PC-9 (cell line): ENCODE results near the gene LRRC70. TPM values are rescaled to one million over a fixed set of nuclear protein-coding genes. Genes with fewer than 3 reads are reported as not detected.

ENCODE experiments used
- BruUV-seq: library from RNA; stranded (reverse); fragments of 400-500 nt; replicated peaks from 2 replicates; lab custom pipeline; 2021; lab: Mats Ljungman, UMichigan
- CTCF ChIA-PET: fragments of 300-600 bp; sonication (Branson Sonifier 250); formaldehyde crosslinking; loops from one replicate; lab custom pipeline; 2022; ENCODE audit warnings: antibody characterized with exemption; lab: Charles Lee
- POLR2A ChIA-PET: fragments of 300-600 bp; sonication (Branson Sonifier 250); formaldehyde crosslinking; loops from one replicate; lab custom pipeline; 2022; ENCODE audit warnings: antibody characterized with exemption; ENCODE audit not compliant: unreplicated experiment; lab: Charles Lee
- DNase-seq, 2 experiments: peaks; one replicate each; pipeline versions ENCODE4 v3.0.0 to v3.0.0-alpha.2; 2015 to 2022; ENCODE audit warnings: mixed read lengths in 1 of 2
- H2AFZ ChIP-seq: fragments of 200-600 bp; sonication (generic); 2 replicates; pipeline ENCODE4 v1.8.1; 2017; ENCODE audit warnings: antibody characterized with exemption
- H3F3A ChIP-seq: fragments of 200-600 bp; sonication (generic); 2 replicates; pipeline ENCODE4 v1.8.1; 2017; ENCODE audit warnings: antibody characterized with exemption, mild to moderate bottlenecking, low read depth; ENCODE audit not compliant: insufficient read depth
- H3K27ac ChIP-seq: fragments of 200-600 bp; sonication (generic); 2 replicates; pipeline ENCODE4 v1.6.1; 2016; ENCODE audit warnings: mixed run types
- H3K27me3 ChIP-seq: fragments of 200-600 bp; sonication (generic); 2 replicates; pipeline ENCODE4 v1.6.1; 2016; ENCODE audit warnings: low read depth, mixed run types; ENCODE audit not compliant: insufficient read depth
- H3K36me3 ChIP-seq: fragments of 200-600 bp; sonication (generic); 2 replicates; pipeline ENCODE4 v1.6.1; 2016; ENCODE audit warnings: low read depth, mixed run types
- H3K4me1 ChIP-seq: fragments of 200-600 bp; sonication (generic); replicated peaks from 2 replicates; pipeline ENCODE4 v1.6.1; 2016; ENCODE audit warnings: mixed run types; ENCODE audit not compliant: insufficient read depth
- H3K4me2 ChIP-seq: fragments of 200-600 bp; sonication (generic); 2 replicates; pipeline ENCODE4 v1.6.1; 2017; ENCODE audit warnings: mixed run types
- H3K4me3 ChIP-seq: fragments of 200-600 bp; sonication (generic); 2 replicates; pipeline ENCODE4 v1.6.1; 2016; ENCODE audit warnings: mixed run types
- H3K79me2 ChIP-seq: fragments of 200-600 bp; sonication (generic); 2 replicates; pipeline ENCODE4 v1.6.1; 2017; ENCODE audit warnings: low read depth, mixed run types
- H3K9me2 ChIP-seq: fragments of 200-600 bp; sonication (generic); 2 replicates; pipeline ENCODE4 v1.8.1; 2017; ENCODE audit warnings: mild to moderate bottlenecking; ENCODE audit not compliant: insufficient read depth
- H3K9me3 ChIP-seq: fragments of 200-600 bp; sonication (generic); 2 replicates; pipeline ENCODE4 v1.8.1; 2016; ENCODE audit warnings: low read depth; ENCODE audit not compliant: insufficient read depth
- H4K20me1 ChIP-seq: fragments of 200-600 bp; sonication (generic); 2 replicates; pipeline ENCODE4 v1.8.1; 2017; ENCODE audit not compliant: insufficient read depth
- EZH2 ChIP-seq: fragments of 200-600 bp; sonication (generic); IDR thresholded peaks from 2 replicates; pipeline ENCODE4 v1.8.0; 2017; ENCODE audit warnings: antibody characterized with exemption, low read depth
- intact Hi-C: fragments of 100-400 bp; cut with micrococcal nuclease; formaldehyde crosslinking; loops from one replicate; pipeline ENCODE4 v1.10.0; 2022; ENCODE audit not compliant: unreplicated experiment
- total RNA-seq: library from RNA; stranded (reverse); gene quantifications from 2 replicates; pipeline ENCODE4 v1.2.3, GENCODE V29; 2021
- TF ChIP-seq, protein P1 (sequence below): fragments of 200-600 bp; sonication (generic); conservative IDR thresholded peaks from 2 replicates; pipeline ENCODE4 v1.6.1; 2017; ENCODE audit warnings: mixed run types, antibody characterized with exemption, mild to moderate bottlenecking, moderate library complexity

The LRRC70 gene
- total RNA-seq, 1 experiment from 2014 or later, result 1.1 TPM

DNA sequence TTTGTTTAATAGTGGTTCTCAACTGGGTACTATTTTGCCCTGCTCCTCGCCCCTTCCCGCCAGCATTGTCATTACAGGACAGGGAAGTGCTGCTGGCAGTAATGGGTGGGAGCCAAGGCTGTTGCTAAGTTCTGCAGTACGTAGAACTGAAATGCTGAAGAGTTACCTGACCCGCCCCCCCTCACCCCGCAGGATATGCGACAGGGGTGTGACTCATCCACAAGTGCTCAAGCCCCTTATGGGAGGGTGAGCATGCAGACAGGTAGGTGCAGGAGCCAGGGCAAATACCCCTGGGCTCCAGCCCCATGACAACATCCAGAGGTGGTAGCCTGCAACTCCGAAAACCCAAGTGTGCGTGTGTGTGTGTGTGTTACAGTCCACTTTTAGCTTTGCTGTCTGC lies 35.7 kb downstream of the LRRC70 start:
- Histone ChIP-seq H3K79me2 (no peaks in the 10 kb centered on the region), H3K4me3 (no peak overlapping the region), H3F3A (no peaks in the 10 kb centered on the region), H3K27me3 (no peaks in the 10 kb centered on the region), H4K20me1 (no peaks in the 10 kb centered on the region), H3K36me3 (no peaks in the 10 kb centered on the region), H2AFZ (no peak overlapping the region), H3K4me2 (no peak overlapping the region), H3K9me2 (no peaks in the 10 kb centered on the region), H3K27ac (no peak overlapping the region), H3K4me1 (no peaks in the 10 kb centered on the region), H3K9me3 (no peaks in the 10 kb centered on the region)
- no peak for TF ChIP-seq EZH2
- TF ChIP-seq, protein P1, sequence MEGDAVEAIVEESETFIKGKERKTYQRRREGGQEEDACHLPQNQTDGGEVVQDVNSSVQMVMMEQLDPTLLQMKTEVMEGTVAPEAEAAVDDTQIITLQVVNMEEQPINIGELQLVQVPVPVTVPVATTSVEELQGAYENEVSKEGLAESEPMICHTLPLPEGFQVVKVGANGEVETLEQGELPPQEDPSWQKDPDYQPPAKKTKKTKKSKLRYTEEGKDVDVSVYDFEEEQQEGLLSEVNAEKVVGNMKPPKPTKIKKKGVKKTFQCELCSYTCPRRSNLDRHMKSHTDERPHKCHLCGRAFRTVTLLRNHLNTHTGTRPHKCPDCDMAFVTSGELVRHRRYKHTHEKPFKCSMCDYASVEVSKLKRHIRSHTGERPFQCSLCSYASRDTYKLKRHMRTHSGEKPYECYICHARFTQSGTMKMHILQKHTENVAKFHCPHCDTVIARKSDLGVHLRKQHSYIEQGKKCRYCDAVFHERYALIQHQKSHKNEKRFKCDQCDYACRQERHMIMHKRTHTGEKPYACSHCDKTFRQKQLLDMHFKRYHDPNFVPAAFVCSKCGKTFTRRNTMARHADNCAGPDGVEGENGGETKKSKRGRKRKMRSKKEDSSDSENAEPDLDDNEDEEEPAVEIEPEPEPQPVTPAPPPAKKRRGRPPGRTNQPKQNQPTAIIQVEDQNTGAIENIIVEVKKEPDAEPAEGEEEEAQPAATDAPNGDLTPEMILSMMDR, result no peak
- DNase-seq, result no peak
- POLR2A ChIA-PET, result no interaction called here
- CTCF ChIA-PET, result no interaction called here
- intact Hi-C loops, result no loop called here
- BruUV-seq, result no TSS peak

DNA sequence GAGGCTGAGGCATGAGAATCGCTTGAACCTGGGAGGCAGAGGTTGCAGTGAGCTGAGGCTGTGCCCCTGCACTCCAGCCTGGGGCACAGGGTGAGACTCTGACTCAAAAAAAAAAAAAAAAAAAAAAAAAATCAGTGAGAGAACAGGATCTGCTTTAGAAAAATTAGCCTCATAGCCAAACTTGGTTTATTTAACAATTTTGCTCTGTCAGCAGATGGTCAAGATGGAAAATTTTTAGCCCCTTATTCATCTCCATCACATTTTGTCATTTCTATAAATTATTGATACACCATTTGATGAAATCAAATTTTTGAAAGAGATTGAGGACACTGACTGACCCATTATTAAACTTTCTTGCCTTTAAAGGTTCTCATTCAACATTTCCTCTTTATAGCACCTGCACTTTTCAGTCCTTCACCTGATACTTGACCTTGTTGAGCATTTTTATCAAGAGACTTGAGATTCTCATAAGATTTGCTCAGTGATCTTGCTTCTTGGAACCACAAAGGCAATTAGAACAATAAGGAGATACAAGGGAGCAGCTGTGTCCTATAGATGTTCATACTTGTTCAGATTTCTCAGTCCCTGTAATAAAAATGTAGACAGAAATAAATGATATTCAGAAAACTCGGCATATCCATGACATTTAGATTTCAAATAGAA lies 38.1 kb downstream of the LRRC70 start:
- Histone ChIP-seq H3K4me3 (no peak overlapping the region), H3F3A (no peaks in the 10 kb centered on the region), H4K20me1 (no peaks in the 10 kb centered on the region), H3K9me3 (no peaks in the 10 kb centered on the region), H3K27me3 (no peaks in the 10 kb centered on the region), H3K4me2 (no peak overlapping the region), H3K4me1 (no peaks in the 10 kb centered on the region), H3K9me2 (no peaks in the 10 kb centered on the region), H2AFZ (no peak overlapping the region), H3K27ac (no peak overlapping the region), H3K79me2 (no peaks in the 10 kb centered on the region), H3K36me3 (no peaks in the 10 kb centered on the region)
- no TSS peak for BruUV-seq
- DNase-seq, result no peak
- CTCF ChIA-PET, result no interaction called here
- TF ChIP-seq, protein P1, result no peak
- no peak for TF ChIP-seq EZH2
- POLR2A ChIA-PET, result no interaction called here
- intact Hi-C loops, result no loop called here

DNA sequence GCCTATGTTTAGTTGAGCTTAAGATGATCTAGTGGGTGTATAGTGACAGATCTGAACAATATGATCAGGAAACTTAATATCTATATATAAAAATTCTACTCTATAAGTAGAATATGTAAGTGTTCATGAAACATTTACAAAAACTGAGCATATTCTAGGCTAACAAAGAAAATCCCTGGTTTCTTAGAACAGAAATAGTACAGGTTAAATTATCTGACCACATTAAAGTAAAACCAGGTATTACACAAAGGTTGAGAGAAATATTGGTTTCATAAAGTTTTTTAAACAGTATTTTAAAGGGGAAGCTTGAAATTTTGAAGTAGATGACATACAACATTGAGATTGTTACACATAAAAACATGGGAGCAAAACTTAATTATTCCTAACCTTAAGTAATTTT lies 39.3 kb downstream of the LRRC70 start:
- Histone ChIP-seq H3K27me3 (no peaks in the 10 kb centered on the region), H4K20me1 (no peaks in the 10 kb centered on the region), H3K27ac (no peak overlapping the region), H3K79me2 (no peaks in the 10 kb centered on the region), H3K9me3 (no peaks in the 10 kb centered on the region), H3K9me2 (no peaks in the 10 kb centered on the region), H3K4me1 (no peaks in the 10 kb centered on the region), H3K4me3 (no peak overlapping the region), H2AFZ (no peak overlapping the region), H3F3A (no peaks in the 10 kb centered on the region), H3K4me2 (no peak overlapping the region), H3K36me3 (no peaks in the 10 kb centered on the region)
- intact Hi-C loops, result no loop called here
- DNase-seq, result no peak
- POLR2A ChIA-PET, result no interaction called here
- no TSS peak for BruUV-seq
- TF ChIP-seq EZH2, result no peak
- TF ChIP-seq, protein P1, result no peak
- CTCF ChIA-PET, result no interaction called here
